ENCODE results near the gene DNAH2.

- no peak for TF ChIP-seq EZH2 (IDR thresholded peaks at IDR 0.05)
- no peak for TF ChIP-seq POLR2AphosphoS5 (IDR thresholded peaks at IDR 0.05; ENCODE audit: borderline replicate concordance, low read depth, low read length)
- no peak for TF ChIP-seq FOXP2 (optimal IDR thresholded peaks at IDR 0.05; ENCODE audit: control extremely low read depth, extremely low read length, insufficient read depth)
These were observed 136.7 kb downstream of the DNAH2 start for GRCh38 chr17:7854078-7854777.

All from SK-N-MC (cell line).